Daoy (cell line): ENCODE measurements around the gene MLH3. TPM values are rescaled to one million over a fixed set of nuclear protein-coding genes. Genes with fewer than 3 reads are reported as not detected.
A peak's percentile ranks its signal among the peaks of the same experiment; 100 is the strongest.

Experiments used
- DNase-seq: peaks from one replicate; pipeline ENCODE4 v3.0.0-alpha.2; 2015; ENCODE audit warnings: low read depth
- total RNA-seq: library from RNA; depleted of rRNA; stranded (reverse); fragments of >200 nt; shearing (Covaris generic); gene quantifications from 2 replicates; pipeline ENCODE4 v1.2.3, GENCODE V29; 2014; rRNA removed

Gene MLH3
- total RNA-seq, 1 experiment from 2014 or later: 7.9 TPM

- peak; percentile 70 for DNase-seq
Observed at GRCh38 chr14:74965486-74966153, 85.6 kb downstream of the MLH3 start.

DNA sequence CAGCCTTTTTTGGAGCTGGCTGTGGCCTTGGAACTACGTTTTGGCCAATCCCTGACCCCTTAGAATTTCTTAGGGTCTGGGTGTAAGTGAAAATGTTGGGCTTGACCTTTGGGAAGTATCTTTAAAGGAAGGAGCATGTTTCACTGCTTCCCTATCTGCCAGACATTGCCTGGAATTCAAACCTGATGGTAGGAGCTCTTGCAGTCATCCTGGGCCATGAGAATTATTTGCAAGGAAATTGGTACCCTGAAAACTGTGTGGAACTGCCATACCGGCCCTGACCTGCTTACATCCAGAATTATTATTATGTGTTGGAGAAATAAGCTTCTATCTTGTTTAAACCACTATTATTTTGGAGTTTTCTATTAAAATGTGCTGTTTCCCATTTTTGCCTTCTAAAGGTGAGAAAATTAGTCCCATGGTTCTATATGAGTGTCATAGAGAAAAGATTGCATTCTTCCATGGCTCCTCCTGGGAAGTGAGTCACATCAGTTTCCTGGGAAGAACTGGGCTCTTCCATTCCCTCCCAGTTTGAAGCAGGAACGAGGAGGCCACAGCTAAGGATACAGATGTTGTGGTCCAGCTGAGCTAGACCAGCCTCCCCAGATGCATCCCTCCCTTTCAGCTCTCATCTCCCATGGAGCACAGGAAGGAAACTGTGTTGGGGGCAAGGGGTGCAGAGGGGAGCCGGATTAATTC, 86.3 kb downstream of the MLH3 start:
- peak; percentile 62 for DNase-seq

Other genes starting within 250 kb of the MLH3 start
- gene PROX2, start 175.3 kb downstream of the MLH3 start, total RNA-seq: not detected in 2 replicates
- 40.8 and 43.2 TPM in 2 replicates for gene DLST, start 169.6 kb downstream of the MLH3 start, total RNA-seq
- gene RPS6KL1, start 128.2 kb downstream of the MLH3 start, total RNA-seq: 6.6 and 9.8 TPM in 2 replicates
- 4.4 and 8.0 TPM in 2 replicates for gene PGF, start 95.9 kb downstream of the MLH3 start, total RNA-seq
- gene EIF2B2, start 48.5 kb downstream of the MLH3 start, total RNA-seq: 72.0 and 87.9 TPM in 2 replicates
- gene ACYP1, start 12.6 kb upstream of the MLH3 start, total RNA-seq: 21.8 and 34.0 TPM in 2 replicates
- gene ZC2HC1C, start 18.2 kb upstream of the MLH3 start, total RNA-seq: 1.4 and 4.3 TPM in 2 replicates
- 27.6 and 31.8 TPM in 2 replicates for gene NEK9, start 75.6 kb upstream of the MLH3 start, total RNA-seq
- gene TMED10, start 125.1 kb upstream of the MLH3 start, total RNA-seq: 298 and 409 TPM in 2 replicates
- 8.8 and 9.1 TPM in 2 replicates for gene FOS, start 227.4 kb upstream of the MLH3 start, total RNA-seq